K562 (cell line): ENCODE data around the gene PHF11. TPM values are rescaled to one million over a fixed set of nuclear protein-coding genes. Genes with fewer than 3 reads are reported as not detected.

Source experiments
- BCL6 ChIP-seq: fragments of 250-450 bp; sonication (Bioruptor Pico); IDR thresholded peaks from 2 replicates; pipeline ENCODE4 v1.4.0; 2020
- CEBPB ChIP-seq: fragments of 450-650 bp; IDR thresholded peaks from 2 replicates; pipeline ENCODE4 v1.6.1; 2016; ENCODE audit warnings: missing genetic modification characterization, missing compliant biosample characterization
- GTF3C2 ChIP-seq: IDR thresholded peaks from 3 replicates; pipeline ENCODE4 v1.6.1; 2011; ENCODE audit warnings: borderline replicate concordance, mild to moderate bottlenecking, moderate library complexity; ENCODE audit not compliant: insufficient read length; ENCODE audit errors: extremely low read depth
- NELFE ChIP-seq: IDR thresholded peaks from 2 replicates; pipeline ENCODE4 v1.6.1; 2011; ENCODE audit warnings: mild to moderate bottlenecking; ENCODE audit not compliant: insufficient read depth, insufficient read length
- RBM39 ChIP-seq: fragments of 200-400 bp; formaldehyde crosslinking; optimal IDR thresholded peaks from 2 replicates; pipeline ENCODE3; 2018; ENCODE audit warnings: low read depth, low read length
- TAF15 ChIP-seq: fragments of 200-400 bp; formaldehyde crosslinking; IDR thresholded peaks from 2 replicates; pipeline ENCODE4 v1.6.1; 2017; ENCODE audit warnings: mild to moderate bottlenecking, low read depth, low read length, moderate library complexity
- YY1 ChIP-seq, 3 experiments: IDR thresholded peaks; 2 replicates each; pipeline ENCODE4 v1.6.1; 2011; ENCODE audit warnings: low read length in 2 of 3, mild to moderate bottlenecking in 2 of 3, moderate library complexity in 2 of 3, borderline replicate concordance in 1 of 3, control low read depth in 1 of 3, low read depth in 1 of 3; ENCODE audit not compliant: insufficient read depth in 3 of 3, insufficient replicate concordance in 2 of 3, control insufficient read depth in 1 of 3, insufficient read length in 1 of 3; ENCODE audit errors: extremely low read depth in 1 of 3
- ZNF318 ChIP-seq, 2 experiments: fragments of 450-650 bp; IDR thresholded peaks; 2 replicates each; pipeline ENCODE4 v1.6.1; 2016; ENCODE audit warnings: mild to moderate bottlenecking in 2 of 2, borderline replicate concordance in 1 of 2, low read depth in 1 of 2, moderate library complexity in 1 of 2
- polyA plus RNA-seq, 8 experiments: library from polyadenylated mRNA; depleted of rRNA in 4 of 8; stranded (reverse) in 5 of 8; unstranded in 3 of 8; fragments of >200 nt; fragmentation: Nextera tagmentation in 2 of 8; fragmentation: Illumina TruSeq in 1 of 8; extraction: Ambion mirVana in 2 of 8; extraction: Trizol in 1 of 8; gene quantifications; 2 replicates each; pipeline versions ENCODE4 v1.2.1 to v1.2.3, GENCODE V29; 2011 to 2014; ENCODE audit warnings: inconsistent platforms in 1 of 8, missing spikeins in 1 of 8
- total RNA-seq, 7 experiments: library from RNA; depleted of rRNA in 6 of 7; stranded (reverse); fragments of >200 nt in 6 of 7; fragmentation: Illumina TruSeq in 2 of 7; extraction: Trizol in 2 of 7; gene quantifications; 2 replicates each; pipeline versions ENCODE4 v1.2.1 to v1.2.3, GENCODE V29; 2011 to 2021; ENCODE audit warnings: low replicate concordance in 1 of 7

PHF11 gene
- total and polyA plus RNA-seq, 9 of the 15 experiments (the other 6 are each of a cell fraction or from before 2014, with no cell fraction given) = 1.9 to 7.0 (median 5.3) TPM

GRCh38 chr13:49472186-49472585 is 23.6 kb upstream of the PHF11 start (continued):
- TF ChIP-seq ZNF318 (IDR thresholded peaks at IDR 0.05; ENCODE audit: borderline replicate concordance in 1 of 2, low read depth in 1 of 2) (no peak), GTF3C2 (no peak), RBM39 (no peak), TAF15 (no peak), YY1 (IDR thresholded peaks at IDR 0.05; ENCODE audit: borderline replicate concordance in 1 of 3, control insufficient read depth in 1 of 3, extremely low read depth in 1 of 3, insufficient read depth in 3 of 3, insufficient read length in 1 of 3, insufficient replicate concordance in 2 of 3, low read depth in 1 of 3, low read length in 2 of 3) (no peak), BCL6 (CRISPR knock-in tag) (no peak), CEBPB (tag) (no peak), NELFE (no peak)
